LoVo (cell line): ENCODE measurements around the gene FGD6.
"Not testable (repeated sequence)": the region's sequence is repeated elsewhere in the genome, so short reads cannot be mapped to it uniquely, and the experiment has no call there.

ENCODE experiments used
- DNase-seq: peaks from one replicate; pipeline ENCODE4 v3.0.0-alpha.2; 2016; ENCODE audit warnings: low spot score

FGD6 gene

DNA sequence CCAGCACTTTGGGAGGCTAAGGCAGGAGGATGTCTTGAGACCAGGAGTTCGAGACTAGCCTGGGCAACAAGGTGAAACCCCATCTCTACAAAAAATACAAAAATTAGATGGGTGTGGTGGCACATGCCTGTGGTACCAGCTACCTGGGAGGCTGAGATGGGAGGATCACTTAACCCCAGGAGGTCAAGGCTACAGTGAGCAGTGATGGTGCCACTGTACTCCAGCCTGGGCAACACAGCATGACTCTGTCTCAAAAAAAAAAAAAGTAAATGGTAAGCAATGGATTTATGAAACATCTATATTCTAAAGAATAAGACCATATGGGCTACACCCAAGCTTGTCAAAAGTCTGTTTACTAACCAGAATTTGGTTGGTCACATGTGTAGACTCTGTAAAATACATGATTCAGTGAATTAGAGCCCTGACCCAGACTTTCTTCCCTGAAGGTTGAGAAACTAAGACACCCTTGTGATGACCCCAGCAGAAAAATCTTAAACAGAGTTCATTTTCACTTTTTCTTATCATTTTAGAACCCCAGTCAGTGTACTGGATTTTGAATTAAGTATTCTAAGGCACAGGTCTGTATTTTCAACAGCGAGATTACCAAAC, 12.1 kb downstream of the FGD6 start:
- no peak for DNase-seq

DNA sequence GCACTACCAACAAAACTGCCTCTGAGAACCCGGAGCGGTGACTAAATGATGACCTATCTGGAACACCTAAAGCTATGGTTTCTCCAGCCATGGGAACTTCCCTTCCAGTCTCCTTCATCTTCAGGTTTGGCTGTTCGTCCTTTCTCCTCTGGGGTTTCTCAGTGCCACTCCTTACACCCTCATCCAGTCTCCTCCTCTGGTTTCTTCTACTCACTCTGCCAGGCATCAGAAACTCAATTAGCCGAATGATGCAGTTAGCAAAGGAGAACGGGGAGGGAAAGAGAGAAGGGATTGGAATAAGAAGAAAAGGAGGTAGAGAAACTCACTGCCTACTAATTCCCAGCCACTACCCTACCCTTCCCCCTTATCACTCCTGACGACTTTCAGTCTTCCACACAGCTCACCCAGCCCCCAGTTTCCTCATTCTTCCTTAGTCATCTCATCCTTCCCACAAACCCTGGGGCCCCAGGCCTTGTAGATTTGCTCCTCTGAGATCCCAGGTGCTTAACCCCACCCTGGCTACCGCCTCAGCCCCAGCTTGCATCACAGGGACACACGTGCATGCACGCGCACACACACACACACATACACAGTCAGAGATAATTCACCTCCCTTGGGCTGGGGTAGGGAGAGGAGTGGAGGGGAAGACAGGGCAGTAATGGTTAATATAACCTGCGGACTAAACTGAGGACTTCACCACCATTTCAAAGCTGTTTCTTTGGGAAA, 13.0 kb downstream of the FGD6 start:
- peak; percentile 93 for DNase-seq

- DNase-seq: no peak
Measured at GRCh38 chr12:95203487-95204030, 13.7 kb downstream of the FGD6 start.

DNA sequence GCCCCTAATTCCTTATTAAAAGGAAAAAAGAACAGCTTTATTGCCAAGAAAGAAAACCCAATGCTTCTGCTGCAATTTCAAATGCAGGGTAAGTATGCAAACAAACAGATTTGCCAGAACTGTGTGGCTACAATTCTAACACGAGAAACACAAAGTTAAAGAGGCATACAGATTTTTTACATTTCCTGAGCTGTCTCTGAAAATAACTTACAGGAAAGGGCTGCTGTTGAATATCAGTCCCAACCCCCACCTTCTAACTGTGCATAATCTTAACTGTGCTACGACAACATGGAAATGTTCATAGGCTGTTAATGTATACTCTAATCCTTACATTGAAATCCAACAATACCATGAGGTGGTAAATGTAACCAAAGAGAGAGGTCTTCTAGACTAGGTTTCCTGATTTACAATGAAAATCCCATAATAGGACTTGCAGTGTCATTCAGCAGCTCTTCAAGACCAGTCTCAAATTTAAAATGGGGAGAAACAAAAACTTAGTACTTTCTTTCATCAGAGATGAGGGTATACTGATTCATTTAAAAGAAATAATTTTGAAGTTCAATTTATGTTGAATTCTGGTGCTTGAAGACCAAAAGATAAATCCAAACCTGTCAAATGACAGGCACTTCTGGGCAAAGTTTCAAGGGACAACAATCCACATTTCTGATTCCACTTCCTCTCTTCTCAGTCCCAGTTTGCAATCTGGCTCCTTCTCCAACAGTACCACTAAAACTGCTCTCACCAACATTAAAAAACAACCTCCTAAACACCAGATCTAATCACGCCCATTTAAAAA, 14.4 kb downstream of the FGD6 start:
- DNase-seq: no peak

- DNase-seq: peak; percentile 73
Measured at GRCh38 chr12:95201056-95201670, 16.1 kb downstream of the FGD6 start.

DNA sequence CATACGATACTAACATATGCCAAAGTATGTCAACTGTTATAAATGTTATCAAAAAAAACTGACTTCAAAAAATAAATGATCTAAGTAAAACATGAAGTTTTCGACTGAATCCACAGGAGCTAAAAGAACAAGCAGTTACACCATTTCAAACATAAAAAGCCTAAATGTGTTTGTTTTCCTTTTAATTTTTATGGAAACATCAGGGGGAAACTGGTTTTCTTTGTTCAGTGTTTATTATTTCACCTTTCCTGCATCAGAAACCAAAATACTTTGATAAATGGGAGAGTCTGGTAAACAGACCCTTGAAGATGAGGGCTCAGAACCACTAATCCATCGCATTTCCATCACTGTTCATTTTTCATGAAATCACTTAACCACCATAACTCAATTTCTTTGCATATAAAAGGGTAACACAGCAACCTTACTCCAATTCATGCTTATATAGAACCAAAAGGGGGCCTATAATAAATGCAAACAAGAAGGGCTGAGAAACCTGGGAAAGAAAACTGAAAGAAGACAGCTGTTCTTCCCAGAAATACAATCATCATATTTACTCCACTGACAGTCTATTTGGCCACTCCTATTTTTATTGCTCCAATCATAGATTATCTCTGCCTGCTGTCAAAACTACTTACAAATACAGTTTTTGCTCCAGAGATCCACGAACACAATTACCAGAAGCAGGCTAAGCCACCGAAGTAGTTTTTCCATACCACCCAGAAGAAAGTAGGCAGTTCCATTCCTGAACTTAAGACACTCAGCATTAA, 17.0 kb downstream of the FGD6 start:
- DNase-seq: peak; percentile 41

DNA sequence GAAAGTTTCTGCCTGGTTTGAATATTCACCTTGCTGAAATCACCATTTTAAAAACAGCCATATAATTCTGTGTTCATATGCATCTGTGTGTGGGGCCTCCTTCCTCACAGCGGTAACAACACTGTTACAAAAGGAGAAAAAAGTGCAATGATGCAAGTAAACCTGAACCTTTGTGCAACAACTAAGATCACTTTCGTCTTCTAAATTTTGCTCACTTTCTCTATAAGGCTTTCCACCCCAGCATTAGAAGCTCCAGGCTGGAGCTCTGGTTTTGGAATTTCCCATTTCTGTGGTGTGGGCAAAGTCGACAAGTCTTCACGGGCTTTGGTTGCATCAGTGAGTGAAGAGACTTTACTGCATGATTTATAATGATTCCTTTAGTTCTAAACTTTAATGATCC, 18.4 kb downstream of the FGD6 start:
- no peak for DNase-seq

DNA sequence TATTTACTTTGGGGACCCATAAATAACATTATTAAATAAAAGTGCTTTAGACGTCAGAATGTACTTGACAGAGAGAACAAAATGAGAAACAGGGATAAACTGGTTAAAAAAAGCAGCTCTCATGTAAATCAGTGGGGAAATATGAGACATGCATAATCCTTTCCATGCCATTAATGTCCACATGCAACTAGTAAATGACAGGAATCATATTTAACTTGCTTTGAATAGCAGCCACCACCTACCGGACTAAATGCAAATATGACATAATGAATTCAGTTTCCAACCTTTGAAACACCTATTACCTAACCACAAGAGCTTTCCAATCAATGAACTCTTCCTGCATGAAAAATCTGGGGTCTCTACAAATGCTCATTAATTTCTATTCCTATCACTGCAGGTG, 19.6 kb downstream of the FGD6 start:
- DNase-seq: no peak

- not testable (repeated sequence) for DNase-seq
Measured at GRCh38 chr12:95196875-95197569, 20.2 kb downstream of the FGD6 start.

DNA sequence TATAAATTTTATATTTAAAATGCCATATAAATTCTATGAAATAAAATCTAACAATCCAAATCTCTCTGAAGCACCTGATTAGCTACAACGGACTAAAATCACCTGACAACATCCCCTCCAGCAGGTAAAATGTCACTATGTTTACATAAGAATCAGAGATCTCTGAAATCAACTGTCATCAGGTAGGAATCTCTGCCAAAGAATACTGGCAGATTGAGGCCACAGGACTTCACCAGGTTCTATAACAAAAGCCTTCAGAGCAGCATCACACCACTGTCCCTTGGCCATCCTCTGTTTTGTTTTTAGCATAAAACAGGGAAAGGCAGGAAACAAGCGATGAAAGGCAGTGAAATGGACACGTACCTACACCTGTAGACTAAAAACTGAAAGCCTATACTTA, 22.1 kb downstream of the FGD6 start:
- no peak for DNase-seq

DNA sequence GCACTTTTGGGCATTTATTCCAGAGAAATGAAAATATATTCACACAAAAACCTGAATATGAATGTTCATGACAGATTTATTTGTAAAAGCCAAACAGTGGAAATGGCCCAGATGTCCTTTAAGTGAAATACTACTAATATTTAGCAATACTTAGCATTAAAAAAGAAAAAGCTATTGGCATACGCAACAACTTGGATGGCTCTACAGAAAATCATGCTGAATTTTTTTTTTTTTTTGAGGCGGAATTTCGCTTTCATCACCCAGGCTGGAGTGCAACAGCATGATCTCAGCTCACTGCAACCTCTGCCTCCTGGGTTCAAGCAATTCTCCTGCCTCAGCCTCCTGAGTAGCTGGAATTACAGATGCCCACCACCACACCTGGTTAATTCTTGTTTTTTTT, 24.1 kb downstream of the FGD6 start:
- DNase-seq: no peak

GRCh38 chr12:95192271-95192670, 25.0 kb downstream of the FGD6 start:
- no peak for DNase-seq

DNA sequence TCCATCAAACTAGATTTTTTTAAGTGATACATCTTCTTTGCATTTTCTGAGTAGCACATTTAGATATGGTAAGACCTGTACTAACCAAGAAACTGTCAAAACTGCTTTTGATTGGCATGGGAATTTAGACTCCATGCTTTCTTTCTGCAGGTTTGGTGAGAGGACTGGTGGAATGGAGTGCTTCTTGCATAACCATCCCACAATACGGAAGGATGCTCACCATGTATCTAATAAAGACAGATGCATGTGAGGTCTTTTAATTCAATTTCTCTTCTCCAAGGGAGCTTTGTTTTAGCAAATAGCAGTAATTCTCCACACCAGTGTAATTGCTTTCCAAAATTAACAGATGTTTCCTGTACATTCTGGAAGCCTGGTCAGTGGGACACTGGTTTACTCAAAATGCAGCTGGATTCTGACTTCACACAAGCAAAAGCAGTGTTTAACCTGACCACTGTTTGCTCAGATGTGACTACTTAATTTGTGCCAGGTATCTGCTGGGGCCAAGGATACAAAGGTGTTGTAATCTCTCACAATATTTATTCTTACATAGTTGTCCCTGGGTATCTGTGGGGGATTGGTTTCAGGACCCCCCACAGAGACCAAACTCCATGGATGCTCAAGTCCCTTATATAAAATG, 26.1 kb downstream of the FGD6 start:
- DNase-seq: no peak

DNA sequence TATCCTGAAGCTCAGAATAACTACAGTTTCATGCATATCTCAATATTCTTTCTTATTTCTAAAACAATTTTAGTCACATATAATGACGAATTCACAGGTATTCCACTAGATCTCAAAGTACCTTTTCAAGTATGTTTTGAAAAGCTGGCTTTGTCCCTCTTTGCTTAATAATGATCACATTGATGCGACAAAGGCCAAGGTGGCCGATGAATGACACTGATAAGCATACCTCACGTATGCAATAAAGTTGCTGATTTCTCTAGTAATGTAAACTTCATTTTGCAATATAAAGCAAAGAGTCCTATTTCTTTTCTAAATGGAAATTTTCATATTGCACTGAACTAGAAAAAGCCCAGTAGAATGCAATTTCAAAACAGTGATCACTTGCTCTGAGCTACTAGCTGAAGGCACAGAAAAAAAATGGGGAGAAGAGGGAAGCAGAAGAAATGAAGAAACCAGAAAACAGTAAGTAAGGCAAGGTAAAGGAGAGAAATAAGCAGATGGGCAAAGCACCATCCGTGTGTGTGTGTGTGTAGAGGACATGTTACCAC, 29.3 kb downstream of the FGD6 start:
- DNase-seq: no peak

DNA sequence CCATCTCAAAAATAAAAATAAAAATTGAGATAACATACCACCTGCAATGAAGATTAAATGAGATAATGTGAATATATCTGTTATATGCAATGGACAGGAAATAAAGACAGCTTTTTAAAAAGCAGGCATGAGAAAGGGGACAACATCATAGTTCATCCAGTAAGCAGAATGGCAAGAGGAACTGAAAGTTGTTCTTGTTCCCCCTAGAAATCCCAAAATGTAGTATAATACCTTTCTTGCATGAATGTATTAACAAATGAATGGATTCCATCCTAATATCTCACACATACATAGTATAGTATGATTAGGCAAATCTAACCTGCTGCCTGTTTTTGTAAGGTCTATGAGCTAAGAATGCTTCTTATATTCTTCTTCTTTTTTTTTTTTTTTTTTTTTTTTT, 31.4 kb downstream of the FGD6 start:
- no peak for DNase-seq

- no peak for DNase-seq
Measured at GRCh38 chr12:95185072-95185471, 32.2 kb downstream of the FGD6 start.

GRCh38 chr12:95184121-95184520, 33.1 kb downstream of the FGD6 start:
- DNase-seq: no peak

DNA sequence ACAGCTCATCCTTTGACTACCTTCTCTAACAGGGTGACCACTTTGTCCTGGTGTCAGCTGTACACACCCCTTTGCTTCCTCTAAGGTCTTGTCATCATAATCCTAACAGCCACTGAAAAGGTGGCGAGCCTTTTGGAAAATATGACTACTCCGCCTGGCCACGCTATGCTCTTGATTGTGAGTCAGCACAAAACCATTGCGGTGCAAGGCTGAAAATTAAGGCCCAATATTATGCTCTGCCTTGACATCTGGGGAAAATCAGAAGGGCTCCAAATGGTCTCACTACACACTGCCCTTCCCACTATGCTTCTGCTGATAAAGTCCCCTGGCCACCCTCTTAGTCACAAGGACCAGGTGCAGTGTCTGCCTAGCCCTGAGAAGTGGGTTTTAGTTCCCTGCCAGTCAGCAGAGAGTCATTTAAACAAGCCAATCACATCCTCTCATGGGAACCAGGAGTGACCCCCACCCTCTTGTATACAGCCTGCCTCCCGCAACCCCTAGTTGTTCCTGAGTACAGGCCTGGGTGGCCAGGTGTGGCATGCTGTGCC, 34.3 kb downstream of the FGD6 start:
- no peak for DNase-seq

DNA sequence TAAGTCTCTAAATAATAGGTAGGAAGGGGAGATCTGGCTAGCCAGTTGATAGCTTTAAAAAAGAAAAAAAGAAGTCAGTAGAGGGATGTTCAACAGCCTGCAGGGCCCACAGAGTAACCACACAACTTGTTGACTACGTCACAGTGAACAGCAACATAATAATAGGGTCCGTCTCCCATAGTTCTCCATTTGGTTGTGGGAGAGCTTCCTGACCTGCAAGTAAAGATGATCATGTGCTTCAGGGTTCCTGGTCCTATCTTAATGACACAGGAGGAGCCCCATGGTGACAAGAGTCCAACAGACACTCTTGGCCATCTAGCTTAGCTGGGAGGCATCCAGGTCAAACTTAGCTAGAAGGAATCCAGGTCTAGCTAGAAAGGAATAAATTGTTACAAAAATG, 36.2 kb downstream of the FGD6 start:
- no peak for DNase-seq

DNA sequence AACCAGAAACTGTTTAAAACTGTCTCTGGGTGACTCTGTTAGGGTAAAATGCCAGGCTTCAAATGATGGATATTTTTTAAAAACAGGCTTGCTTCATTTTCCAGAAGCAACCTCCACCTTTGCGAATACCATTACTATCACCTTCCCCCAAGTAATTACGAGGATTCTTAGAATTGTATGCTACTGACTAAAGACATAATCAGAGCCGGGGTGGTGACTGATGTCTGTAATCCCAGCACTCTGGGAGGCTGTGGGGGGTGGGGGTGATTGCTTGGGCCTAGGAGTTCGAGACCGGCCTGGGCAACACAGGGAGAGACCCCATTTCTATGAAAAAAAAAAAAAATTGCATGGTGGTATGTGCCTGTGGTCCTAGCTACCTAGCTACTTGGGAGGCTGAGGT, 38.3 kb downstream of the FGD6 start:
- DNase-seq: no peak
